HL-60 (cell line): ENCODE measurements around the gene GRIK2.

Experiments used
- DNase-seq, 2 experiments: peaks; one replicate each; pipeline ENCODE4 v3.0.0-alpha.2; 2010 to 2020; ENCODE audit warnings: low read depth in 1 of 2, low spot score in 1 of 2
- H3K27ac ChIP-seq: fragments of 250-450 bp; sonication (Bioruptor Pico); replicated peaks from 2 replicates; pipeline ENCODE4 v1.5.1; 2020; ENCODE audit warnings: mild to moderate bottlenecking, moderate library complexity
- H3K27me3 ChIP-seq: fragments of 250-450 bp; sonication (Bioruptor Pico); 2 replicates; pipeline ENCODE4 v1.5.1; 2021; ENCODE audit warnings: mild to moderate bottlenecking, moderate library complexity; ENCODE audit not compliant: insufficient read depth, poor library complexity, severe bottlenecking
- H3K4me3 ChIP-seq: replicated peaks from 2 replicates; pipeline ENCODE4 v1.5.1; 2011; ENCODE audit warnings: mild to moderate bottlenecking, control low read depth, low read length; ENCODE audit not compliant: insufficient read depth
- CTCF ChIP-seq: IDR thresholded peaks from one replicate; pipeline ENCODE4 v1.5.1; 2011; ENCODE audit warnings: low read length, control low read depth, inconsistent platforms; ENCODE audit not compliant: insufficient read depth
- GABPA ChIP-seq: IDR thresholded peaks from 2 replicates; pipeline ENCODE4 v1.6.1; 2012; ENCODE audit warnings: low read depth
- POLR2AphosphoS5 ChIP-seq: IDR thresholded peaks from 2 replicates; pipeline ENCODE4 v1.6.1; 2012; ENCODE audit warnings: low read depth
- REST ChIP-seq: IDR thresholded peaks from 2 replicates; pipeline ENCODE4 v1.6.1; 2012; ENCODE audit warnings: low read depth; ENCODE audit not compliant: insufficient replicate concordance
- SPI1 ChIP-seq: IDR thresholded peaks from 2 replicates; pipeline ENCODE4 v1.6.1; 2012; ENCODE audit warnings: low read depth, mild to moderate bottlenecking, borderline replicate concordance

The GRIK2 gene

GRCh38 chr6:101537753-101538316 is 144.3 kb downstream of the GRIK2 start:
- Histone ChIP-seq H3K27me3 (no peaks in the 10 kb centered on the region), H3K27ac (no peak overlapping the region), H3K4me3 (no peak overlapping the region)
- TF ChIP-seq SPI1, result no peak
- no peak for TF ChIP-seq GABPA
- TF ChIP-seq CTCF, result no peak
- TF ChIP-seq REST, result no peak
- TF ChIP-seq POLR2AphosphoS5, result no peak
- no peak for DNase-seq

- H3K27ac ChIP-seq, result no peak overlapping the region
- no peaks in the 10 kb centered on the region for H3K27me3 ChIP-seq
- H3K4me3 ChIP-seq, result no peak overlapping the region
- TF ChIP-seq REST (no peak), POLR2AphosphoS5 (no peak), CTCF (no peak), GABPA (no peak), SPI1 (no peak)
- DNase-seq, result no peak
Measured at GRCh38 chr6:101539510-101540245, 146.2 kb downstream of the GRIK2 start.

- Histone ChIP-seq H3K4me3 (no peak overlapping the region), H3K27me3 (no peaks in the 10 kb centered on the region), H3K27ac (no peak overlapping the region)
- TF ChIP-seq SPI1, result no peak
- no peak for TF ChIP-seq CTCF
- TF ChIP-seq POLR2AphosphoS5, result no peak
- no peak for TF ChIP-seq REST
- no peak for TF ChIP-seq GABPA
- DNase-seq, result no peak
Measured at GRCh38 chr6:101541894-101542293, 148.4 kb downstream of the GRIK2 start.
